Measurements from ENCODE around the gene HSPB6.

Gene HSPB6

GRCh38 chr19:35713904-35714495 is 42.8 kb downstream of the HSPB6 start:
- DNase-seq: no peak

DNA sequence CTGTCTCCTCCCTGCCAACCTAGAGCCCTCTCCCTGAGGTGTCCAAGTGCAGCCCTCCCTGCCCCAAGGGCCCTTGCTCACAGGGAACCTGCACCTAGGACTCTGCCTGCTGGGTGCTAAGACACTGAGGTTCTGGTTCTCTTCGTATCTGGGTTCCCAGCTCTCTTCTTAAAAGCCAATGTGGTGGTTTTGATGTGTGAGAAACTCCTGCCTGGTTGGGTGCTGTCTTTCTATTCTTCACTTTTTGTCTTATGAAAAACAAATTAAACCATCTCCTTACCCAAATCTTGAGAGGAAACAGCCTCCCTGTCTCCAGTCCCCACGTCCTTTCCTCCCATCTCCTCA is 43.4 kb downstream of the HSPB6 start:
- no peak for DNase-seq

GRCh38 chr19:35712567-35713505 is 44.0 kb downstream of the HSPB6 start:
- DNase-seq: peak; percentile 49 to 59

DNA sequence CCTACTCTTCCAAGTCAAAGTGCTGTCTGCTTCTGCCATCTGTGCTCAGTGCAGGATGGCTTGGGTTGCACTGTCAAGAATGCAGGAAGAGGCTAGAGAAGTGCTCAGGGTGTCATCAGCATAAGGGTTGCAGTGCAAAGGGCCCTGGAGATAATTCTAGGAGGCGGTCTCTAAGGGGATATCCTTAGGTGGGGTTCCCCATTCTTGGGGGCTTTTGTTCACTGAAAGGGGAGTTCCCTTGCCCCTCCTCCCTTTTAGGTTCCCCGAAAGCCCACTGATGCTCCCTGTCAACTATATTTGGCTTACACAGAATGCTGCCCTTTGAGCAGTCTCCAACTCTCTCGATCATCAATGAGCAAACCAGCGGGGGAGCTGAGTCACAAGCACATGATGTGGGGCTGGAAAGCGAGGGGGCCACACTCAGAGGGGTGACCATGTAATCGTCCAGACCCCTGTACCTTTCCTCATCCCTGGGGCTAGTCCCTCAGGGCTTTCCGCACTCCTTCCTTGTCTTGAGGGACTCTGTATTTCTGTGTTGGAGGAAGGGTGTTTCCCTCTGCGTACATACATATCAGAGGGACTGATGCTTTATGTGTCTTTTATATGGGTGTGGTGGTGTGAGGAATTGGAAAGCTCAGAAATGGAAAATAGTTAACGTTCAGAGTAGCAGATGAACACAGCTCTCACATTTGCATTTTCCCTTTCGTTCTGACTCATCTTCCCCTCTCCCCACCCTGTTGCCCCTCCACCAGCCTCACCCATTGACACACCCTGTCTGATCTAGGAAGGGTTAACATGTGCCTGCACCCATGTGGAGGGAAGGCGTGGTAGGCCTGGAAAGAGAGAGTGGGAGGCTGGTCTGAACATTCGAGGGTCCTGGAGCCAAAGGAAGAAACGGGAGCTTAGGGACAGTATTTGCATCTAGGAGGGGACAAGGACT is 45.8 kb downstream of the HSPB6 start:
- DNase-seq: peak in 1 of 2 donors; percentile 52

DNA sequence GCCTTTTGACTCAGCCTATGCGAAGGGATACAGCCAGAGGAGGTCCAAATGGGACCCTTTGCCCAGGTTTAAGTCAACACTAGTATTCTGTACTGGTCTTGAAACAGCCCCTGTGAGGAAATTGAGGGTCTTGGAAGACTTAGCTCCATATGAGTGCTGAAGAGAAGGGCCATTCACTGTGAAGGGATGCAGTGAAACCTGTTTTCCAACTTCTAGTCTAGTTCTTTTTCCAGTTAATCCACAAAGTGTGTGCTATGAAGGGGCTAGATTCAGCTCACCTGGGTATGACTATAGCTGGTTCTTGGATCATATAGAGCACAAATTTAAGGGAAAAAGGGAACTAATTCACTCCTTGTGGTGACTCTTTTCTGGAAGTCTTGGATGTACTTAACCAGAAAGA is 48.4 kb downstream of the HSPB6 start:
- no peak for DNase-seq
